AG10803 (cell line): ENCODE results near the gene ACSM2B.
"Not testable (repeated sequence)": the region's sequence is repeated elsewhere in the genome, so short reads cannot be mapped to it uniquely, and the experiment has no call there.

Source experiments
- DNase-seq: peaks from one replicate; pipeline ENCODE4 v3.0.0; 2010; ENCODE audit warnings: low read depth
- H3K4me3 ChIP-seq: 2 replicates; pipeline ENCODE4 v1.5.1; 2011; ENCODE audit warnings: mild to moderate bottlenecking, low read length, control low read depth
- TF ChIP-seq, protein P1 (sequence below): conservative IDR thresholded peaks from 2 replicates; pipeline ENCODE4 v1.5.1; 2011; ENCODE audit warnings: mild to moderate bottlenecking, low read length, control low read depth, inconsistent platforms

The ACSM2B gene

DNA sequence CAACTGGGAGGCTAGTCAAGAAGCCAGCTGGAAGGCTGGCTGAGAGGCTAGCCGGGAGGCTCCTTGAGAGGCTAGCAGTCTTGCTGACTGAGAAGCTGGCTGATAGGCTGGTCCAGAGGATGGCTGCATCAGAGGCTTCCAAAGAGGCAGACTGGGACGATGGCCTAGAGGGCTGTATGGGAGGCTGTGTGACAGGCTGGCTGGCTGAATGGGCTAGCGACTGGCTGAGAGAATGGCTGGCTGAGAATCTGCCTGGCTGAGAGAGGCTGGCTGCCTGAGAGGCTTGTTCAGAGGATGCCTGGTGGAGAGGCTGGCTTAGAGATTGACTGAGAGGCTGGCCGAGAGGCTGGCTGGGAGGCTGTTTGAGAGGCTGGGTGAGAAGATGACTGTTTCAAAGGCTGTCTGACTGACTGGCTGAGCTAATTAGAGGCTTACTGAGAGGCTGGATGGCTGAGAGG lies 34.8 kb upstream of the ACSM2B start:
- no peak for DNase-seq
- TF ChIP-seq, protein P1, sequence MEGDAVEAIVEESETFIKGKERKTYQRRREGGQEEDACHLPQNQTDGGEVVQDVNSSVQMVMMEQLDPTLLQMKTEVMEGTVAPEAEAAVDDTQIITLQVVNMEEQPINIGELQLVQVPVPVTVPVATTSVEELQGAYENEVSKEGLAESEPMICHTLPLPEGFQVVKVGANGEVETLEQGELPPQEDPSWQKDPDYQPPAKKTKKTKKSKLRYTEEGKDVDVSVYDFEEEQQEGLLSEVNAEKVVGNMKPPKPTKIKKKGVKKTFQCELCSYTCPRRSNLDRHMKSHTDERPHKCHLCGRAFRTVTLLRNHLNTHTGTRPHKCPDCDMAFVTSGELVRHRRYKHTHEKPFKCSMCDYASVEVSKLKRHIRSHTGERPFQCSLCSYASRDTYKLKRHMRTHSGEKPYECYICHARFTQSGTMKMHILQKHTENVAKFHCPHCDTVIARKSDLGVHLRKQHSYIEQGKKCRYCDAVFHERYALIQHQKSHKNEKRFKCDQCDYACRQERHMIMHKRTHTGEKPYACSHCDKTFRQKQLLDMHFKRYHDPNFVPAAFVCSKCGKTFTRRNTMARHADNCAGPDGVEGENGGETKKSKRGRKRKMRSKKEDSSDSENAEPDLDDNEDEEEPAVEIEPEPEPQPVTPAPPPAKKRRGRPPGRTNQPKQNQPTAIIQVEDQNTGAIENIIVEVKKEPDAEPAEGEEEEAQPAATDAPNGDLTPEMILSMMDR, result no peak
- H3K4me3 ChIP-seq, result no peak overlapping the region

DNA sequence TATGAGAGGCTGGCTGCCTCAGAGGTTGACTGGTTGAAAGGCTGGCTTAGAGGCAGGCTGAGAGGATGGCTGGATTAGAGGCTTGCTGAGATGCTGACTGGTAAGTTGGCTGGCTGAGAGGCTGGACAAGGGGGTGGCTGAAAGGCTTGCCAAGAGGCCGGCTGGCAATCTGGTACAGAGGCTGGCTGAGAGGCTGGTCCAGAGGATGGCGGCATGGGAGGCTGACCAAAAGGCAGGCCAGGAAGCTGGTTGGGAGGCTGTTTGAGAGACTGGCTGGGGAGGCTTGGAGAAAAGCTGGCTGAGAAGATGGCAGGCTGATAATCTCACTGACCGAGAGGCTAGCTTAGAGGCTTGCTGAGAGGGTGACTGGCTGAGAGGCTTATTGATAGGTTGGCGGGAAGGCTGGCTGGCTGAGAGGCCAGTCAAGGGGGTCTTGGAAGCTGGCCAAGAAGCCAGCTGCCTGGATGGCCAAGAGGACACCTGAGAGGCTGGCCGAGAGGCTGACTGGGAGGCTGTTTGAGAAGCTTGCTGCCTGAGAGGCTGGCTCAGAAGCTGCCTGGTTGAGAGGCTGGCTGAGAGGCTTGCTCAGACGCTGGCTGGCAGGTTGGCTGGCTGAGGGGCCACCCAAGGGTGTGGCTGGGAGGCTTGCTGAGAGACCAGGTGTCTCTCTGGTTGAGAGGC lies 34.2 kb upstream of the ACSM2B start:
- H3K4me3 ChIP-seq, result no peak overlapping the region
- DNase-seq, result no peak
- TF ChIP-seq, protein P1, result no peak

DNA sequence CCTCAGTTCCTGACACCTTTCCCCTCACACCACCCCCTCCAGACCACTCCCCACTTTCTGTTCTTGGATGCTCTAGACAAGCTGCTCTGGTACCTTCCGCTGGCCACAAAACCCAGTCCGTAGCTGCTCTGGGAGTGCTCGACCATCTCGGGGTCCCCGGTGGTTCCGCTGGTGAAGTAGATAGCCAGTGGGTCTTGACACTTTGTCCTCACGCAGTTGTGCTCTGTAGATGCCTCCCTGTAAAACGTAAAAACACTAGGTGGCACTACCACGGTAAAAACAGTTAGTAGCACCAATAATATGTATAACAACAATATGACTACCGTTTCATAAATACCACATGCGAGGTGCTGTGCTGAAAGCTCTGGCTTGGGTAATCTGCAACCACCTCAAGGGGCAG lies 26.0 kb upstream of the ACSM2B start:
- H3K4me3 ChIP-seq, DNase-seq: not testable (repeated sequence)

DNA sequence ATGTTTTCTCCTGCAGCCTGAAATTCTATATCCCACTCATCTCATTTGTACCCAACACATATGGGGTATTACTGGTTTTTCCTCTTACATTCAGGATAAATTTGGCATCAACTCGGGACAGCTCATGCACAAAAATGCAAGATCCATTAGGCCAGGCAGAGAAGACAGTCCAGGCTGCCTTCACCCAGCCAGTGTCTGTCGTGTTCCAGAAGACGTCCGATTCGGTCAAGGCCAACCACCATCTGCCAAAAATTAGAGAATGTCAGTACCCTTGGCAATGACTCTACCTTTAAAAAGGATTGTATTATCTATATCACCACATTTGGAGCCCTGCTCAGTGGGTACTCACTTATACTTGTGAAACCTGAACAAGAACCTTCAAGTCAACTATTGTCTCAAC lies 23.3 kb upstream of the ACSM2B start:
- not testable (repeated sequence) for DNase-seq, H3K4me3 ChIP-seq

DNA sequence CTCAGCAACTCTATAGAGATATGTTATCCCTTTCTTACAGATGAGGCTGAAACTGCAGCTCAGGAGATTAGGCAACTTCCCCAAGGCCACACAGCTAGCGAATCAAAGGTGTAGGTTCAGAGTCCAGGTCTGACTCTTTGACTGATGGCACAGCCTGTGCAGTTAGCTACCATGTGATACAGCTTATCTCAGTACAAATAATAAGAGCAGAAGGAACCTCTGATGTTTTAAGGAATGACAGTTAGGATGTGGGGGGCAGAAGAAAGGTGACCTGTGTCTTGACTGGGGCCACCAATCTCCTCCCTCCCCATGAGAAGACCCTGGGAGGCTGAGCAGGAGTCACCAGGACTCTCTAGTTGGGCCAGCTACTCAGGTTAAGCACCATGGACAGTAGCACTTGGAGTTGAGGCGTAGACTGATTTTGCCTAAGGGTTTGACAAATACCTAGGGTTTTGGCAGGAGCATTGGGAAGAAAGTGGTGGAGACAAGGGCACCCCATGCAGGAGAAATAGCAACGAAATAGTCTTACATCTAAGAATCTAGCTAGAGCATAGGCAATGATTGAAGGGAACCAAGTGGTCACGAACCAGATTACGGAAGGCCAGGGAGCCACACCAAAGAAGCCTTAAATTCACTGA lies 22.8 kb upstream of the ACSM2B start:
- TF ChIP-seq, protein P1, result no peak
- H3K4me3 ChIP-seq, result no peak overlapping the region
- no peak for DNase-seq

DNA sequence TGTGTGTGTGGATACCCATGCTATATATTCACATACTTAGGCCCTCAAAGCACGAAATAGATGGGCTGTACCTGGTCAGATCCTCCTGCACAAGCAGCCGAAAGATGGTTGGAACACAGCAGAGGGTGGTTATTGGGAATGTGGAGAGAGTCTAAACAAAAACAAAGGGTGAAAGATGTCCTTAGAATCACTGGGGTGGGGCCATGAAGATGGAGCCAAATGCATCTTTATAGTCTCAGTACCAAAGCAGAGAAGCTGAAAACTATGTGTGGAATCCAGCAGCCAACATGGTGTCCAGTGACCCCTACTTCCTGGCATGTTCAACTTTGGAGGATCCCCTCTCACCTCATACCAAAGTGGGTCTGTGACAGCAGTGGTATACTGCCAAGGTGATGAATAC lies 19.5 kb upstream of the ACSM2B start:
- H3K4me3 ChIP-seq, result not testable (repeated sequence)

DNA sequence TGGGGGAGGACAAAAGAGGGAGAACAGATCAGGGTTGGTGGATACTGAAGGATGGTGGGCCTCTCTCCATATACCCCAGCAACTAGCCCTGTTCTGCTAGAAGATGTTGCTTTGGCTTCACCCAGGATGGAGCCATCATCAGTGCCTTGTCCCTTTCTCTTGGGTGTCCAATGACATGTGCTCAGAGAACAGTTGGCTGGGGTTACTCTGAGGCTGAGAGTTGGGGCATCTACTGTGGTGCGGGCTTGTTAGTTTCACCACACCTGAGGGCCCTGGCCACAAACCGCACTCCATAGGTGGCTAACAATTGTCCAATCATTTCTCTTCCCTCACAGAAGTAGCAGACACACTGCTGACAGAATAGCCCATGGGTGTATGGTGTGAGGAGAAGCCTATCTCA lies 18.9 kb upstream of the ACSM2B start:
- DNase-seq, H3K4me3 ChIP-seq: not testable (repeated sequence)

More for the DNA sequence above, 19.5 kb upstream of the ACSM2B start:
- not testable (repeated sequence) for DNase-seq

DNA sequence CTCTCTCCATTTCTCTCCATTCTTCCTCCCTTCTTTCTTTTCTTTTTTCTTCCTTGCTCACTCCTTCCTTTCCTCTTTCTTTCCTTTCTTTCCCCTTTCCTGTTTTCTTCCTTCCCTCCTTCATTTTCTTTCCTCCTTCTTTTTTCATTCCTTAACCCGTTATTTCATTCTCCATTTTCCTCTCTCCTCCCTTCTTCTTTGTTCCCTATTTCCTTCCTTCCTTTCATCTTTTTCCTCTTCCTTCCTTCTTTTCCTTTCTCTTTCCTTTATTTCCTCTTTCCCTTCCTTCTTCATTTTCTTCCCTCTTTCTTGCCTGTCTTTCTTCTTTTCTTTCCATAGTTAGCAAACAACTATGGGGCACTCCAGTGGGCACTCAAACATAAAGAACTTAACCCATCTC lies 16.6 kb upstream of the ACSM2B start:
- not testable (repeated sequence) for DNase-seq, H3K4me3 ChIP-seq

DNA sequence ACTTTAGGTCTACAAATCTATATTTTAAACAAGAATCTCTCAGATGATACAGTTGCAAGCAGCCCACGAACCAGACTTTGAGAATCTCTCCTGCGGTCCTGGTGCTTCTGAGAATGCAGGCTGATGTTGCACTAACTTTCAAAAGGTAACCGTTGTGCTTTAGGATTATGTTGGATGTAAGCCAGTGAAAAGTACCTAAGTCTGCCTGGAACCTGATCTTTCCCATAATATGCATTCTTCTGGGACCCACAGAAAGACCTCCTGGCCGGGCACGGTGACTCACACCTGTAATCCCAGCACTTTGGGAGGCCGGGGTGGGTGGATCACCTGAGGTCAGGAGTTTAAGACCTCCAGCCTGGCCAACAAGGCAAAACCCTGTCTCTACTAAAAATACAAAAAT lies 13.3 kb upstream of the ACSM2B start:
- DNase-seq, H3K4me3 ChIP-seq: not testable (repeated sequence)

DNA sequence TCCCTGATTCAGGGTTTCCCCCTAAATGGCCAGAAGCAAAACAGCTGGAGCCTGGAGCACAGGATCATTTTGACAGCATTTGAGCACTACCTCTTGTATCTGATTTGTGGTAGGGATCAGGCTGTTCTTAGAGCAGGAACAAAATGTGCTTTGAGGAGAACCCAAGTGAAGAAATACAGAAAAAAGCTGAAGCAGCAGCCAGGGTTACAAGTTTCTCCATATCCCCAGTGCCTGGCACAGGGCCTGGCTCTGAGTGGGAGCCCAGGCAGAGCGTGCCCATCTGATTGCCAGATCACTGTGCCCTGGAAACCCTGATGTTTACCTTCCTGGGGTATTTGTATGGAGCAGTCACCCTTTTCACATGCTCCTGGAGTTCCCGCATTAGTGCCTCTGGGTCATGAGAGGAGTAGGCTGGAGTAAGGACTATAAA lies 11.5 kb upstream of the ACSM2B start:
- not testable (repeated sequence) for H3K4me3 ChIP-seq, DNase-seq

DNA sequence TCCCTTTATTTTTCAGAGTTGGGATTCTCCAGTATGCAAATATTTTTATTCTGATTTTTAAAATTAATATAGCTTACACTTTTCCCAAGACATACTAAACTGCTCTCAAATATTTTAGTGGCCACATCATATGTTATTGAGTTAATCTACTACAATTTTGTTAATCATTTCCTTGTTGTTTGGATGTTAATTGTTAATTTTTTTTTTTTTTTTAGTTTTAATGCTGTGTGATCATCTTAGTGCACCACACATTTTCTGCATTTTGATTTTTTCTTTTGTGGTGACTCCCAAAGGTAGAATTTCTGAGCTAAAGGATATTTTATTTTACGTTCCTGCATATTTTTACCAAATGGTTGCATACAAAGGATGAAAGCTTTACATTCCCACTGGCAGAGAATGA lies 10.5 kb upstream of the ACSM2B start:
- not testable (repeated sequence) for DNase-seq, H3K4me3 ChIP-seq

DNA sequence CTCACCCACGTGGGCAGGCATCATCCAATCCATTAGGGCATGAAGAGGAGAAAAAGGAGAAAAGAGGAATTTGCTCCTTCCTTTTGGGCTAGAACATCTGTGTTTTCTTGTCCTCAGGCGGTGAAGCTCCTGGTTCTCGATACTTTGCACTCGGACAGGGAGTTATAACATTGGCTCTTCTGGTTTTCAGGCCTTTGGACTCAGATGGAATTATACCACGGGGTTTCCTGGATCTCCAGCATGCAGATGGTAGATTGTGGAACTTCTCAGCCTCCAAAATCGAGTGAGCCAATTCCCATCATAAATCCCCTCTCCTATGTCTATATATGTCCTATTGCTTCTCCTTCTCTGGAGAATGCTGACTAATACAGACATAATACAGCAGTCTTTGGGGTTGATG lies 9.9 kb upstream of the ACSM2B start:
- not testable (repeated sequence) for DNase-seq, H3K4me3 ChIP-seq

DNA sequence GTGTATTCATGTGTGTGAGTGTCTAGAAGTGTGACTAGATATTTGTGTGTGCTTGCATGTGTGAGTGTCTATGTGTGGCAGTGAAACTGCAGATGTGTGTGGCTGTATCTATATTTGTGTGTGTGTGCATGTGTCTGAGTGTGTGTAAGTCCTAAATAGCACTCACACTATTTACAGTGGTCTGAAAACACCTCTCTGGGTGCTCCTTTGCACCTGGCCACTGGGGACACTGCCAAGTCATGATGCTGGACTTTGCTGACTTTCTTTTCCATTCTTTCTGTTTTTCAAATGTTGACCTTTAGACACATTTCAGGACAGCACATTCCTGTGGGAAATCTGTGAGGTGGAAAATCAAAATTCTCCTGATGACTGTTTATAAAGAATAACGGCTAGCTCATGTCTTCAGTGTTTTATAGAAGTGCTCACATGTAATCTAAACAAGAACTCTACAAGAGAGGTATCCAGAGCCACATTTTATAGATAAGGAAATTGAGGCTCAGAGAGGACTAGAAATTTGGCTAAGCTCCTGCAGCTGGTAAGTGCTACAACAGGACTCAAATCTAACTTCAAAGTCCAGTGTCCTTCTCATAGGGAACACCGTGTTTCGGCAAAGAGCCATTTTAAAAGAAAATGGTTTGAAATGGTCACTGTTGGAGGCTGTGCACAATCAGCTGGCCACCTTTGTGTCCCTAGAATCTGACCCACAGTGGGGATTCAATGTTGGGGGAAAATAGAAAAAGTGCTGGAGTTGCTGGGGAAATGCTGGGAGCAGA lies 4.5 kb upstream of the ACSM2B start:
- DNase-seq, H3K4me3 ChIP-seq: not testable (repeated sequence)

DNA sequence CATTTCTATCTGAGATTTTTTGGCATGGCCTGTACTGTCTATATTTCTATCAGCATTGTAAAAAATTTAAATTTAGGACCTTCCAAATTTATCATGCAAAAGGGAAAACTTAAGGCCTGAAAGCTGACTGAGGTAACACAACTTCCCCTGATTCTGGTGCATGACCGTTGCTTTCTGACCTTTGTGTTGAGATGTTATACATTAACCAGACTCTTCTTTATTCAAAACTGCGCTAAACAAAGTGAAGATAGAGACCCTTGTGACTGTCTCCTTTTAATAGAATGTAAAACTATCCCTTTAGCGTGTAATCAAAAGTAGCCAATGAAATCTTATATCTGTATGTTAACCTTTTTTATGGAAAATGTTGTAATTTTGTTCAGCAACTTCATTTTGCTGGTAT lies 1.9 kb upstream of the ACSM2B start:
- DNase-seq, H3K4me3 ChIP-seq: not testable (repeated sequence)

DNA sequence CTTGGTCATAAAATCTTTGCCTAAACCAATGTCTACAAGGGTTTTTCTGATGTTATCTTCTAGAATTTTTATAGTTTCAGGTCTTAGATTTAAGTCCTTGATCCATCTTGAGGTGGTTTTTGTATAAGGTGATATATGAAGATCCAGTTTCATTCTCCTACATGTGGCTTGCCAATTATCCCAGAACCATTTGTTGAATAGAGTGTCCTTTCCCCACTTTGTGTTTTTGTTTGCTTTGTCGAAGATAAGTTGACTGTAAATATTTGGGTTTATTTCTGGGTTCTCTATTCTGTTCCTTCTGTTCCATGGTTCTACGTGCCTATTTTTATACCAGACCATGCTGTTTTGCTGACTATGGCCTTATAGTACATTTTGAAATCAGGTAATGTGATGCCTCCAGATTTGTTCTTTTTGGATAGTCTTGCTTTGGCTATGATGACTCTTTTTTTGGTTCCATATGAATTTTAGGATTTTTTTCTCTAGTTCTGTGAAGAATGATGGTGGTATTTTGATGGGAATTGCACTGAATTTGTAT lies 7.0 kb downstream of the ACSM2B start:
- not testable (repeated sequence) for DNase-seq, H3K4me3 ChIP-seq
